CD4-positive, alpha-beta T cell (primary cell): ENCODE measurements around the gene KRT40. TPM values are rescaled to one million over a fixed set of nuclear protein-coding genes. Genes with fewer than 3 reads are reported as not detected.

Source experiments
- ATAC-seq: fragments of 200-7000 bp; cut with Tn5 transposase; one replicate; pipeline ENCODE4 v1.10.0; 2022; ENCODE audit warnings: mild to moderate bottlenecking; ENCODE audit not compliant: poor library complexity
- CTCF ChIA-PET: fragments of 350-600 bp; sonication (Branson Sonifier 250); formaldehyde crosslinking; loops from one replicate; lab custom pipeline; 2021; ENCODE audit warnings: antibody characterized with exemption, inconsistent platforms; lab: Charles Lee
- POLR2A ChIA-PET: fragments of 350-600 bp; sonication (Branson Sonifier 250); formaldehyde crosslinking; loops from one replicate; lab custom pipeline; 2021; ENCODE audit warnings: antibody characterized with exemption, inconsistent platforms; lab: Charles Lee
- DNase-seq, 14 experiments: peaks; one replicate each; pipeline ENCODE4 v3.0.0-alpha.2; 2013 to 2020; ENCODE audit warnings: mixed read lengths in 2 of 14
- H3K27ac ChIP-seq, 2 donors: one replicate each; pipeline versions ENCODE4 v1.5.1 to v1.7.0; 2013; ENCODE audit warnings: low read length in 2 of 2, low read depth in 1 of 2, mild to moderate bottlenecking in 1 of 2
- H3K27me3 ChIP-seq, 2 experiments: 1 replicate in 1 of 2; 2 replicates in 1 of 2; pipeline versions ENCODE4 v1.6.1 to v1.7.0; 2013; ENCODE audit warnings: low read length in 2 of 2, control low read depth in 1 of 2, mild to moderate bottlenecking in 1 of 2, moderate library complexity in 1 of 2; ENCODE audit not compliant: insufficient read depth in 2 of 2, control insufficient read depth in 1 of 2
- H3K36me3 ChIP-seq: one replicate; pipeline ENCODE4 v1.6.1; 2013; ENCODE audit warnings: low read length, control low read depth; ENCODE audit not compliant: insufficient read depth
- H3K4me1 ChIP-seq: one replicate; pipeline ENCODE4 v1.6.1; 2013; ENCODE audit warnings: low read length, control low read depth; ENCODE audit not compliant: insufficient read depth
- H3K4me3 ChIP-seq: one replicate; pipeline ENCODE4 v1.5.1; 2013; ENCODE audit warnings: mild to moderate bottlenecking, low read length, moderate library complexity
- H3K9me3 ChIP-seq, 2 experiments: 1 replicate in 1 of 2; 2 replicates in 1 of 2; pipeline versions ENCODE4 v1.6.1 to v1.7.0; 2013; ENCODE audit warnings: low read length in 2 of 2, mild to moderate bottlenecking in 2 of 2, control low read depth in 1 of 2, moderate library complexity in 1 of 2; ENCODE audit not compliant: control insufficient read depth in 1 of 2, insufficient read depth in 1 of 2
- H3K27ac Mint-ChIP-seq: one replicate; pipeline ENCODE4 v1.8.0; 2020; ENCODE audit warnings: mixed read lengths
- H3K27me3 Mint-ChIP-seq: one replicate; pipeline ENCODE4 v1.8.0; 2021; ENCODE audit warnings: mixed read lengths
- H3K36me3 Mint-ChIP-seq: one replicate; pipeline ENCODE4 v1.8.0; 2021; ENCODE audit warnings: low read depth, mixed read lengths
- H3K4me1 Mint-ChIP-seq: one replicate; pipeline ENCODE4 v1.8.0; 2021; ENCODE audit warnings: low read depth, mixed read lengths
- H3K4me3 Mint-ChIP-seq: one replicate; pipeline ENCODE4 v1.8.0; 2020; ENCODE audit warnings: mild to moderate bottlenecking, mixed read lengths
- H3K9me3 Mint-ChIP-seq: one replicate; pipeline ENCODE4 v1.8.0; 2020; ENCODE audit warnings: mixed read lengths
- intact Hi-C, 2 experiments: fragments of 100-400 bp; cut with DNase I in 1 of 2; cut with micrococcal nuclease in 1 of 2; formaldehyde crosslinking; loops; one replicate each; pipeline versions ENCODE4 v1.15.1 to v1.9.0; 2023 to 2025; cut with DNase I, micrococcal nuclease
- total RNA-seq, 174 experiments: library from RNA in 2 of 174; stranded (reverse) in 2 of 174; gene quantifications; one replicate each; pipeline ENCODE4 v1.2.3 and lab custom pipeline; 2021 to 2026
- TF ChIP-seq, protein P1 (sequence below): fragments of 200-600 bp; IDR thresholded peaks from one replicate; pipeline ENCODE4 v1.8.0; 2022; ENCODE audit warnings: antibody characterized with exemption, mild to moderate bottlenecking

The KRT40 gene
- total RNA-seq, 2 experiments from 2014 or later = not detected

DNA sequence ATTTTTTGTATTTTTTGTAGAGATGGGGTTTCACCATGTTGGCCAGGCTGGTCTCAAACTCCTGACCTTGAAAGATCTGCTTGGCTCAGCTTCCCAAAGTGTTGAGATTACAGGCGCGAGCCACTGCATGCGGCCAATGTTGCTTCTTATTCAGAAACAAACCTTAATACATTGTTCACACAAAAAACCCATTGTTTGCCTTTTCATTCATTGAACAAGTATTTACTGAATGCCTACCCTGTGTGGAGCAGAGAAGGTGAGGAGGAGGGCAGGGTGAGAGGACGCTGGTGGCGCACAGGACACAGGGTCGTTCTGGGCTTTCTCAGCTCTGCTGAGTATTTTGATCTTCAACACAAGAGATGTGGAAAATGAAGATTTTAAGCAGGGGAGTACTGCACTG is 38.7 kb downstream of the KRT40 start:
- Mint-ChIP-seq H3K4me3 (no peak overlapping the region), H3K36me3 (no peaks in the 10 kb centered on the region)
- CTCF ChIA-PET = no interaction called here

DNA sequence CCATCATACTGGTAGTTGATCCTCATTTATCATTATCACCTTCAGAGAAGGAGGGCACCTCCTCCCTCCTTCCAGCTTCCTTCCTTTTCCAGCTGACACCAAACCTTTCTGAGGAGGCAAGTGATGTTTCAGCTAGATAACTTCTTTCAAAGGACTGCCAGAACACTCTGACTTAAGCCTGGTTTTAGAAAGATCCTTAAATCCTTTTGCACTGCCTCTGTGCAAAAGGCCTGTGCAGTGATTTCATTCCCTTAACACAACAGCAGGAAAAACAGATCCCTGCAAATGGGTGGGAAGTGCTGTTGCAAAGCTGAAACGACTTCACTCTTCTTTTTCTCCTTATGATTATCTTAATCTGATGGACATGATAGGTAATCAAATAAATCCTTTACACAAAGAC is 39.6 kb downstream of the KRT40 start:
- no peaks in the 10 kb centered on the region for H3K36me3 ChIP-seq
- H3K4me1 ChIP-seq = no peaks in the 10 kb centered on the region
- no peak overlapping the region for H3K27ac ChIP-seq
- no peak for DNase-seq
- Mint-ChIP-seq H3K4me1 (no peaks in the 10 kb centered on the region), H3K36me3 (no peaks in the 10 kb centered on the region), H3K4me3 (no peak overlapping the region), H3K27me3 (peaks cover 62% of the 10 kb centered on the region), H3K9me3 (no peaks in the 10 kb centered on the region), H3K27ac (no peak overlapping the region)
- peaks cover 8 to 28% of the 10 kb centered on the region in 2 experiments for H3K27me3 ChIP-seq
- CTCF ChIA-PET = no interaction called here
- TF ChIP-seq, protein P1, sequence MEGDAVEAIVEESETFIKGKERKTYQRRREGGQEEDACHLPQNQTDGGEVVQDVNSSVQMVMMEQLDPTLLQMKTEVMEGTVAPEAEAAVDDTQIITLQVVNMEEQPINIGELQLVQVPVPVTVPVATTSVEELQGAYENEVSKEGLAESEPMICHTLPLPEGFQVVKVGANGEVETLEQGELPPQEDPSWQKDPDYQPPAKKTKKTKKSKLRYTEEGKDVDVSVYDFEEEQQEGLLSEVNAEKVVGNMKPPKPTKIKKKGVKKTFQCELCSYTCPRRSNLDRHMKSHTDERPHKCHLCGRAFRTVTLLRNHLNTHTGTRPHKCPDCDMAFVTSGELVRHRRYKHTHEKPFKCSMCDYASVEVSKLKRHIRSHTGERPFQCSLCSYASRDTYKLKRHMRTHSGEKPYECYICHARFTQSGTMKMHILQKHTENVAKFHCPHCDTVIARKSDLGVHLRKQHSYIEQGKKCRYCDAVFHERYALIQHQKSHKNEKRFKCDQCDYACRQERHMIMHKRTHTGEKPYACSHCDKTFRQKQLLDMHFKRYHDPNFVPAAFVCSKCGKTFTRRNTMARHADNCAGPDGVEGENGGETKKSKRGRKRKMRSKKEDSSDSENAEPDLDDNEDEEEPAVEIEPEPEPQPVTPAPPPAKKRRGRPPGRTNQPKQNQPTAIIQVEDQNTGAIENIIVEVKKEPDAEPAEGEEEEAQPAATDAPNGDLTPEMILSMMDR = no peak
- H3K9me3 ChIP-seq = no peaks in the 10 kb centered on the region
- no peak overlapping the region for H3K4me3 ChIP-seq
- ATAC-seq = no peak
- POLR2A ChIA-PET = no interaction called here
- intact Hi-C loops = no loop called here

More for the DNA sequence above, 38.7 kb downstream of the KRT40 start:
- Histone ChIP-seq H3K27ac (no peak overlapping the region), H3K4me3 (no peak overlapping the region), H3K36me3 (no peaks in the 10 kb centered on the region), H3K4me1 (no peaks in the 10 kb centered on the region), H3K27me3 (peaks cover 9 to 30% of the 10 kb centered on the region in 2 experiments), H3K9me3 (no peaks in the 10 kb centered on the region)
- no peak for ATAC-seq
- intact Hi-C loops = no loop called here
- no peak for DNase-seq
- H3K27ac Mint-ChIP-seq = no peak overlapping the region
- POLR2A ChIA-PET = no interaction called here
- H3K27me3 Mint-ChIP-seq = peaks cover 68% of the 10 kb centered on the region
- no peaks in the 10 kb centered on the region for H3K4me1 Mint-ChIP-seq
- H3K9me3 Mint-ChIP-seq = no peaks in the 10 kb centered on the region
- TF ChIP-seq, protein P1 = no peak

- no peak for DNase-seq
- Mint-ChIP-seq H3K27ac (no peak overlapping the region), H3K27me3 (peaks cover 57% of the 10 kb centered on the region), H3K9me3 (no peaks in the 10 kb centered on the region), H3K4me3 (no peak overlapping the region), H3K4me1 (no peaks in the 10 kb centered on the region), H3K36me3 (no peaks in the 10 kb centered on the region)
- intact Hi-C loops = no loop called here
- no peak overlapping the region for H3K4me3 ChIP-seq
- H3K4me1 ChIP-seq = no peaks in the 10 kb centered on the region
- POLR2A ChIA-PET = no interaction called here
- TF ChIP-seq, protein P1 = no peak
- no peak overlapping the region for H3K27ac ChIP-seq
- peaks cover 4 to 16% of the 10 kb centered on the region in 2 experiments for H3K27me3 ChIP-seq
- ATAC-seq = no peak
- H3K9me3 ChIP-seq = no peaks in the 10 kb centered on the region
- CTCF ChIA-PET = no interaction called here
- H3K36me3 ChIP-seq = no peaks in the 10 kb centered on the region
These were observed 41.6 kb downstream of the KRT40 start for GRCh38 chr17:40942553-40942952.
